Choroid plexus epithelial cell (primary cell): ENCODE data around the gene CES5A.
A peak's percentile ranks its signal among the peaks of the same experiment; 100 is the strongest.
"Not testable (repeated sequence)": the region's sequence is repeated elsewhere in the genome, so short reads cannot be mapped to it uniquely, and the experiment has no call there.

Experiments
- DNase-seq: peaks from one replicate; pipeline ENCODE4 v3.0.0-alpha.2; 2010; ENCODE audit warnings: low read depth
- H3K4me3 ChIP-seq: 2 replicates; pipeline ENCODE4 v1.5.1; 2011; ENCODE audit warnings: low read depth, mild to moderate bottlenecking, control low read depth, low read length, moderate library complexity
- TF ChIP-seq, protein P1 (sequence below): conservative IDR thresholded peaks from 2 replicates; pipeline ENCODE4 v1.5.1; 2011; ENCODE audit warnings: low read depth, mild to moderate bottlenecking, control low read depth, inconsistent platforms, low read length, moderate library complexity

The CES5A gene

DNA sequence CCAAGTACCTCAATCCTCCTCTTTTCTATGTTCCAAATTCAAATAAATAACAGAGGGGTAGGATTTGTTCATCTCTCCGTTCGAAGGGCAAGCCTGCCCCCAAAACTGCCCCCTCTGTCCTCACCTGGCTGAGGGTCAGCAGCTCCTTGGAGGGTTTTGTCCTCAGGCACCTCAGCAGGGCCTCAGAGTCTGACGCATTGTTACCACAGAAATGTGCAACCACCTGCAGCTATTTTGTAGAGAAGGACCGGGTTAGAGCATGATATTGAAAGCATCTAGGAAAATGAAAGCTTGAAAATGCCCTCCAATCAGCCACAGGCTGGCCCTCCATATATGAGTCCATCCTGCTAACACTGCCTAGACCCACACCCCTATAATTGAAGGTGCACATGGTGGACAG is 13.9 kb downstream of the CES5A start:
- no peak overlapping the region for H3K4me3 ChIP-seq
- TF ChIP-seq, protein P1, sequence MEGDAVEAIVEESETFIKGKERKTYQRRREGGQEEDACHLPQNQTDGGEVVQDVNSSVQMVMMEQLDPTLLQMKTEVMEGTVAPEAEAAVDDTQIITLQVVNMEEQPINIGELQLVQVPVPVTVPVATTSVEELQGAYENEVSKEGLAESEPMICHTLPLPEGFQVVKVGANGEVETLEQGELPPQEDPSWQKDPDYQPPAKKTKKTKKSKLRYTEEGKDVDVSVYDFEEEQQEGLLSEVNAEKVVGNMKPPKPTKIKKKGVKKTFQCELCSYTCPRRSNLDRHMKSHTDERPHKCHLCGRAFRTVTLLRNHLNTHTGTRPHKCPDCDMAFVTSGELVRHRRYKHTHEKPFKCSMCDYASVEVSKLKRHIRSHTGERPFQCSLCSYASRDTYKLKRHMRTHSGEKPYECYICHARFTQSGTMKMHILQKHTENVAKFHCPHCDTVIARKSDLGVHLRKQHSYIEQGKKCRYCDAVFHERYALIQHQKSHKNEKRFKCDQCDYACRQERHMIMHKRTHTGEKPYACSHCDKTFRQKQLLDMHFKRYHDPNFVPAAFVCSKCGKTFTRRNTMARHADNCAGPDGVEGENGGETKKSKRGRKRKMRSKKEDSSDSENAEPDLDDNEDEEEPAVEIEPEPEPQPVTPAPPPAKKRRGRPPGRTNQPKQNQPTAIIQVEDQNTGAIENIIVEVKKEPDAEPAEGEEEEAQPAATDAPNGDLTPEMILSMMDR, result no peak
- DNase-seq, result no peak

DNA sequence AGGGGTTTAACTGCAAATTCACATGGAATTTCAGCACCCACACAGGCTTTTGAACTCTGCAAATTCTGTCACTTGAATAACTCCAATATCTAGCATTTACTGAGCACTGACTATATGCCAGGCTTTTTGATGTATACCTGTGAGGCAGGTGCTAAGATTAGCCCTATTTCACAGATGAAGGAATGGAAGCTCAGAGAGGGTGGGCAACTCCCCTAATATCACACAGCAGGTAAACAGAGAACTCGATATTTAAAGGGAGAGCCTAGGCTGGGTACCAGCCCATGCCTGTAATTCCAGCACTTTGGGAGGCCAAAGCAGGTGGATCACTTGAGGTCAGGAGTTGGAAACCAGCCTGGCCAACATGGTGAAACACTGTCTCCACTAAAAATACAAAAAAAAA is 17.5 kb downstream of the CES5A start:
- not testable (repeated sequence) for DNase-seq, H3K4me3 ChIP-seq

DNA sequence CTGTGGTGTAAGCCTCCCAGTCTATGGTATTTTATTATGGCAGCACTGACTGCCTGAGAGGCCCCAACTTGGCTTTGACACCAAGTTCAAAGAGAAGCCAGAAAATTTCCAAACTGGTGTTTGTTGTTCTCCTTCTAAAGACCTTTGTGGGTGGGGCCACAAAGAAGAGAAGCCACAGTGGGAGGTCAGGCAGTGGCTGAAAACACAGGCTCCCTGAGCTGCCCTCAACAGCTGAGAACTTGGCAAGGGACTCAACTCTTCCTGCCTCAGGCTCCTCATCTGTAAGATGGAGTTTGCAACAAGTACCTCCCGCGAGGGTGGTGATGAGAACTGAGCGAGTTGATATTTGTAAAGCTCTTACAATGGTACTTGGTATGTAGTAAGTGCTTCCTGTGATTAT is 18.2 kb downstream of the CES5A start:
- no peak overlapping the region for H3K4me3 ChIP-seq
- DNase-seq, result no peak
- TF ChIP-seq, protein P1, result no peak

DNA sequence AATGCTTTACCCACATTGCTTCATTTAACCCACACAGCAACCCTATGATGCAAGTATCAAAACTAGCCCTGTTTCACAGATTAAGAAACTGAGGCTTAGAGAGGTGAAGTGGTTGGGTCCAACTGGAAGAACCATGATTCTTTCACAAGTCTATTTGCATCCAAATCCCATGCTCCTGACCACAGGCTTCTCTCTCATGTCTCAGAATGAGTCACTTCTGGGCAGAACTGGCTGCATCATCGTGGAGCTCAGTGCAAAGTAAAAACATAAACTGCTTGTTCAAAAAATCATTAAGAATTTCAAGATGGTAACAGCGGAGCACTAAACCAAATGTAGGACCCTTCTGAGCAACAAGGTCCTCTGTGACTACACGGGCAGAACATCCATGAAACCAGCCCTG is 22.1 kb downstream of the CES5A start:
- TF ChIP-seq, protein P1, result no peak
- no peak overlapping the region for H3K4me3 ChIP-seq
- DNase-seq, result peak; percentile 1

DNA sequence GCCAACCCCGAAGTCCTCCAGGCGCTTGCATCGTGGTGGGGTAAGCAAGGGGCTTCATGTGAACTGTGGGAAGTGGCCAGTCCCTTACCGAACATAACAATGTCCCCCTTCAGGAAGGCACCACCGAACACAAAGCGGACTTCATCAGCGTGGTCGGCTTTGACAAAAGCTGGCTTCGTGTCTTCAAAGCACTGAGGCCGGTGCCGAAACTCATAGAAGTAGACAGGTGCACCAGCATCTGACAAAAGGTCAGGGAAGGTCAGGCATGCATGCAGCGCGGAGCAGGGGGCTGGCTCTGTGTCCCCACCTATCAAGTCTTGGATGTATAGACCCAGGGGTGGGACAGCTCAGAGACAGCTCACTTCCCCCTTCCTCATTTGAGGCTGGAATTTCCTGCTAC is 25.6 kb downstream of the CES5A start:
- TF ChIP-seq, protein P1, result no peak
- DNase-seq, result no peak
- no peak overlapping the region for H3K4me3 ChIP-seq

DNA sequence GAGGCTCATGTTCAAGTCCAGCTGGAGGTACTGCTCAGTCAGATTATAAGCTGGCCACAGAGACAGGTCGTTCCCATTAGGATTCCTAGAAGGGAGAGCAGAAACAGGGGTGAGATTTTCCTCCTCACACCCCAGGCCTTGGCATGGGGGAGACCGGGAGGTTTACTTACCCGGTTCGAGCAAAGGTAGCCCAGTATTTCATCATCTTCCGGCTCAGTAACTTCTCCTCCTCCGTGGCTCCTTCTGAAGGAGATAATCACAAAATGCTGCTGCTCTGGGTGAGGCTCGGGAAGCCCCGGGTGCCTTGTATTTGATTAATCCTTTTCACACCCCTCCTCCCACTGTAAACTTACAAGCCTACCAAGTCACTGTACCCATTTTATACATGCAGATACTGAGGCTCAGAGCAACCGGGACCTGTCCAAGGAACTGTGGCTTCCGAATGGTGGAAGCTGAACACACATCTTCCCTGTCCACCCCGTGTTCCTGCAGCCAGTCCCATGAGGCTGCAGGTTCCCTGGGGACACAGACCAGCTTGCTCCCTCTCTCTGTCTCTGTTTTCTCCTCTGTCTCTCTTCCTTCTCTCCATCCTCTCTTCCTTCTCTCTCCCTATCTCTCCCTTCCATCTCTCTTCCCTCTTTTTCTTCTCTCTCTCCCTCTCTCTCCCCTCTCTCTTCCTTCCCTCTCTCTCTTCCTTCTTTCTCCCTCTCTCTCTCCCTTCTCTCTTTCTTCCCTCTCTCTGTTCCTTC is 28.4 kb downstream of the CES5A start:
- DNase-seq, result no peak
- no peak overlapping the region for H3K4me3 ChIP-seq
- TF ChIP-seq, protein P1, result no peak

DNA sequence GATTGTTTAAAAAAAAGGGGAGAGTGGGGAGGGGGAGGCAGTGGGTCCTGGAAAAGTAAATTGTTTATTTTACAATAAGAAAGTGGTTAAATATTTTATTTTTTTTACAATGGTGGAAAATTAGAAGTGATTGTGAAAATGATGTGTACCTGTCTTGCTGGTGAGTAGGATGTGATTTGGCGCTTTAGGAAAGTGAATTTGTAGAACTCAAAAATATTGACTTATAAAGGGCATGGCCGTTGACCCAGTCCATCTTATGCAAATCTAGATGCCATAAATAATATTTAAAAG is 32.1 kb downstream of the CES5A start:
- TF ChIP-seq, protein P1, result no peak
- DNase-seq, result no peak
- H3K4me3 ChIP-seq, result no peak overlapping the region
